Measurements from ENCODE around the gene EME1. TPM values are rescaled to one million over a fixed set of nuclear protein-coding genes. Genes with fewer than 3 reads are reported as not detected.

EME1 gene
- total and polyA plus RNA-seq, 2 of the 13 experiments (the other 11 are each of a cell fraction or from before 2014, with no cell fraction given): 20.7 to 24.6 TPM

- peak; percentile 29; the same call in 1 of the 2 replicates for TF ChIP-seq AHDC1 (CRISPR knock-in tag; IDR thresholded peaks at IDR 0.05; ENCODE audit: borderline replicate concordance)
- TF ChIP-seq SP5 (CRISPR knock-in tag; IDR thresholded peaks at IDR 0.05; ENCODE audit: borderline replicate concordance, low read depth): peak; percentile 60
- no peak for TF ChIP-seq ZNF484 (CRISPR knock-in tag; IDR thresholded peaks at IDR 0.05; ENCODE audit: borderline replicate concordance, low read depth)
- TF ChIP-seq SRY (CRISPR knock-in tag; IDR thresholded peaks at IDR 0.05): 0 out of 2 replicates have a peak, but pooled peaks have one; percentile 22
- 0 out of 2 replicates have a peak, but pooled peaks have one; percentile 38 for TF ChIP-seq LBX2 (CRISPR knock-in tag; IDR thresholded peaks at IDR 0.05; ENCODE audit: borderline replicate concordance)
- no peak for TF ChIP-seq ZNF576 (CRISPR knock-in tag; IDR thresholded peaks at IDR 0.05)
- TF ChIP-seq HNRNPL (IDR thresholded peaks at IDR 0.05; ENCODE audit: low read depth, low read length): 0 out of 2 replicates have a peak, but pooled peaks have one; percentile 30
- no peak for TF ChIP-seq SRF (IDR thresholded peaks at IDR 0.05; ENCODE audit: low read depth, low read length)
- TF ChIP-seq ZNF703 (CRISPR knock-in tag; IDR thresholded peaks at IDR 0.05; ENCODE audit: borderline replicate concordance): no peak
- no peak for TF ChIP-seq ELF1 (CRISPR knock-in tag; IDR thresholded peaks at IDR 0.05)
- TF ChIP-seq ZNF281 (CRISPR knock-in tag; IDR thresholded peaks at IDR 0.05; ENCODE audit: borderline replicate concordance): no peak; the same call in 1 of the 2 replicates
- no peak for TF ChIP-seq ZNF253 (CRISPR knock-in tag; IDR thresholded peaks at IDR 0.05; ENCODE audit: borderline replicate concordance)
- no peak for TF ChIP-seq ATF2 (CRISPR knock-in tag; IDR thresholded peaks at IDR 0.05)
- TF ChIP-seq CHD4 (IDR thresholded peaks at IDR 0.05; ENCODE audit: borderline replicate concordance, low read length): peak; percentile 65; the same call in 1 of the 2 replicates
- TF ChIP-seq ZNF30 (CRISPR knock-in tag; IDR thresholded peaks at IDR 0.05): 0 out of 2 replicates have a peak, but pooled peaks have one; percentile 23
Measured at GRCh38 chr17:50345432-50346312, 27.4 kb upstream of the EME1 start, which contains the start of gene XYLT2 (continued).
